Endothelial cell of umbilical vein (primary cell): ENCODE measurements around the gene PUS1. TPM values are rescaled to one million over a fixed set of nuclear protein-coding genes. Genes with fewer than 3 reads are reported as not detected.

ENCODE experiments used
- BruUV-seq: library from RNA; stranded (reverse); fragments of 400-500 nt; replicated peaks from 2 replicates; lab custom pipeline; 2021; lab: Mats Ljungman, UMichigan
- CTCF ChIA-PET: fragments of 300-600, 350-600 bp; sonication (Branson Sonifier 250); formaldehyde crosslinking; loops from one replicate; lab custom pipeline; 2021; ENCODE audit warnings: antibody characterized with exemption, inconsistent platforms; lab: Charles Lee
- POLR2A ChIA-PET: fragments of 300-600, 350-600 bp; sonication (Branson Sonifier 250); formaldehyde crosslinking; loops from one replicate; lab custom pipeline; 2021; ENCODE audit warnings: antibody characterized with exemption, inconsistent platforms; lab: Charles Lee
- DNase-seq: peaks from one replicate; pipeline ENCODE4 v3.0.0-alpha.2; 2011; ENCODE audit warnings: low read depth, low spot score
- FAIRE-seq: peaks from 2 replicates; lab custom pipeline; 2011; peaks lifted over from hg19 to GRCh38; lab: Jason Lieb, UNC
- H2AFZ ChIP-seq: 2 replicates; pipeline ENCODE4 v1.6.0; 2012; ENCODE audit warnings: low read depth, low read length, control low read depth, inconsistent platforms
- H3K27ac ChIP-seq: 2 replicates; pipeline ENCODE4 v1.5.1; 2011; ENCODE audit warnings: low read depth, mild to moderate bottlenecking, control low read depth, low read length, moderate library complexity; ENCODE audit not compliant: insufficient read depth
- H3K27me3 ChIP-seq, 2 experiments: 2 replicates each; pipeline versions ENCODE4 v1.6.0 to v1.6.1; 2011; ENCODE audit warnings: low read length in 2 of 2, mixed read lengths in 1 of 2; ENCODE audit not compliant: control insufficient read depth in 2 of 2, insufficient read depth in 2 of 2
- H3K36me3 ChIP-seq, 2 experiments: 2 replicates in 1 of 2; 3 replicates in 1 of 2; pipeline ENCODE4 v1.5.1; 2011; ENCODE audit warnings: low read length in 2 of 2, mild to moderate bottlenecking in 1 of 2, moderate library complexity in 1 of 2; ENCODE audit not compliant: control insufficient read depth in 2 of 2, insufficient read depth in 2 of 2; ENCODE audit errors: extremely low read depth in 1 of 2
- H3K4me1 ChIP-seq: 3 replicates; pipeline ENCODE4 v1.5.1; 2011; ENCODE audit warnings: mild to moderate bottlenecking, low read length; ENCODE audit not compliant: control insufficient read depth, insufficient read depth; ENCODE audit errors: extremely low read depth
- H3K4me2 ChIP-seq: 2 replicates; pipeline ENCODE4 v1.6.1; 2011; ENCODE audit warnings: low read length, control low read depth, mixed read lengths; ENCODE audit not compliant: insufficient read depth
- H3K4me3 ChIP-seq, 3 experiments: fragments of 200-600 bp in 1 of 3; sonication (generic), shearing (Covaris generic) in 1 of 3; replicated peaks in 1 of 3; 2 replicates each; pipeline ENCODE4 v1.5.1; 2011 to 2016; ENCODE audit warnings: control low read depth in 3 of 3, low read length in 3 of 3, mild to moderate bottlenecking in 2 of 3, inconsistent platforms in 1 of 3, low read depth in 1 of 3, moderate library complexity in 1 of 3; ENCODE audit not compliant: insufficient read depth in 1 of 3
- H3K79me2 ChIP-seq: 2 replicates; pipeline ENCODE4 v1.6.0; 2012; ENCODE audit warnings: low read length, inconsistent platforms; ENCODE audit not compliant: control insufficient read depth, insufficient read depth
- H3K9ac ChIP-seq: replicated peaks from 2 replicates; pipeline ENCODE3; 2011; ENCODE audit warnings: low read length, control low read depth; ENCODE audit not compliant: insufficient read depth; ENCODE audit errors: extremely low read depth
- H3K9me1 ChIP-seq: replicated peaks from 3 replicates; pipeline ENCODE4 v1.6.0; 2011; ENCODE audit warnings: mild to moderate bottlenecking, low read length; ENCODE audit not compliant: control insufficient read depth, insufficient read depth; ENCODE audit errors: extremely low read depth
- H3K9me3 ChIP-seq: replicated peaks from 2 replicates; pipeline ENCODE4 v1.5.1; 2012; ENCODE audit warnings: low read length, inconsistent platforms; ENCODE audit not compliant: control insufficient read depth, insufficient read depth
- H4K20me1 ChIP-seq: replicated peaks from 2 replicates; pipeline ENCODE3; 2011; ENCODE audit warnings: mild to moderate bottlenecking, low read length; ENCODE audit not compliant: control insufficient read depth, insufficient read depth; ENCODE audit errors: extremely low read depth
- CTCF ChIP-seq, 2 donors: IDR thresholded peaks; 1 replicate in 1 of 2; 2 replicates in 1 of 2; pipeline ENCODE4 v1.5.1; 2011; ENCODE audit warnings: low read length in 2 of 2, mild to moderate bottlenecking in 2 of 2, moderate library complexity in 2 of 2, control low read depth in 1 of 2, inconsistent platforms in 1 of 2, low read depth in 1 of 2; ENCODE audit not compliant: insufficient read depth in 1 of 2; ENCODE audit errors: extremely low read depth in 1 of 2
- EZH2 ChIP-seq: IDR thresholded peaks from 2 replicates; pipeline ENCODE4 v1.6.1; 2012; ENCODE audit warnings: borderline replicate concordance, low read depth, mild to moderate bottlenecking, moderate library complexity, low read length, inconsistent platforms; ENCODE audit not compliant: severe bottlenecking
- FOS ChIP-seq: IDR thresholded peaks from 2 replicates; pipeline ENCODE4 v1.6.1; 2011; ENCODE audit warnings: mild to moderate bottlenecking, low read length, moderate library complexity, borderline replicate concordance; ENCODE audit not compliant: insufficient read depth
- GATA2 ChIP-seq: IDR thresholded peaks from 2 replicates; pipeline ENCODE4 v1.7.0; 2011; ENCODE audit warnings: low read depth, mild to moderate bottlenecking, moderate library complexity, mixed read lengths, low read length; ENCODE audit not compliant: insufficient read length, insufficient read depth
- JUN ChIP-seq: IDR thresholded peaks from 2 replicates; pipeline ENCODE4 v1.6.1; 2011; ENCODE audit warnings: borderline replicate concordance, low read depth; ENCODE audit not compliant: insufficient read length, insufficient read depth
- MYC ChIP-seq: IDR thresholded peaks from one replicate; pipeline ENCODE4 v1.6.1; 2011; ENCODE audit warnings: mild to moderate bottlenecking, low read depth, low read length
- POLR2A ChIP-seq: IDR thresholded peaks from 2 replicates; pipeline ENCODE4 v1.6.1; 2012; ENCODE audit warnings: low read depth, mild to moderate bottlenecking, control low read depth, low read length
- POLR2AphosphoS5 ChIP-seq: IDR thresholded peaks from 2 replicates; pipeline ENCODE4 v1.6.1; 2012; ENCODE audit warnings: low read depth, mild to moderate bottlenecking, control low read depth, low read length, moderate library complexity; ENCODE audit not compliant: insufficient read depth
- dilution Hi-C: fragments of 300-500 bp; cut with MboI; formaldehyde crosslinking; loops from one replicate; pipeline ENCODE4 v1.15.0; 2019; ENCODE audit warnings: low sequenced_read_pairs; ENCODE audit not compliant: extremely low pct_ligation_motif_present
- intact Hi-C: fragments of 100-400 bp; cut with micrococcal nuclease; formaldehyde crosslinking; loops from one replicate; pipeline ENCODE4 v1.10.0; 2022
- polyA plus RNA-seq, 4 experiments: library from polyadenylated mRNA; depleted of rRNA in 3 of 4; stranded (reverse) in 3 of 4; unstranded in 1 of 4; fragments of >200 nt; gene quantifications; 2 replicates each; pipeline versions ENCODE4 v1.2.1 to v1.2.3, GENCODE V29; 2011 to 2012; ENCODE audit warnings: missing spikeins in 1 of 4
- total RNA-seq: library from RNA; stranded (reverse); gene quantifications from 2 replicates; pipeline ENCODE4 v1.2.3, GENCODE V29; 2021
- TF ChIP-seq, protein P1 (sequence below): IDR thresholded peaks from 2 replicates; pipeline ENCODE4 v1.6.1; 2011; ENCODE audit not compliant: insufficient read depth, insufficient read length

The PUS1 gene
- total and polyA plus RNA-seq, 2 donors (not counting 3 experiments of a cell fraction or from before 2014, with no cell fraction given): 33.9 to 52.2 TPM

GRCh38 chr12:131983026-131983425 lies 54.0 kb downstream of the PUS1 start:
- H3K4me2 ChIP-seq: no peak overlapping the region
- H3K9me3 ChIP-seq: no peaks in the 10 kb centered on the region
- intact Hi-C loops (no loop called here), dilution Hi-C loops (no loop called here)
- peaks cover 2% of the 10 kb centered on the region for H3K79me2 ChIP-seq
- H3K4me1 ChIP-seq: no peaks in the 10 kb centered on the region
- CTCF ChIA-PET: no interaction called here
- H3K9me1 ChIP-seq: no peaks in the 10 kb centered on the region
- BruUV-seq: no TSS peak
- no peaks in the 10 kb centered on the region for H3K27me3 ChIP-seq
- no peak overlapping the region for H3K27ac ChIP-seq
- H3K36me3 ChIP-seq: peaks cover 15 to 23% of the 10 kb centered on the region in 2 experiments
- H3K4me3 ChIP-seq: no peak overlapping the region
- FAIRE-seq: no peak
- POLR2A ChIA-PET: no interaction called here
- TF ChIP-seq EZH2 (no peak), JUN (no peak), POLR2AphosphoS5 (no peak), FOS (no peak), GATA2 (no peak), CTCF (IDR thresholded peaks at IDR 0.05; ENCODE audit: extremely low read depth in 1 of 2, insufficient read depth in 1 of 2, low read depth in 1 of 2, low read length in 2 of 2) (no peak), POLR2A (no peak), MYC (no peak)
- TF ChIP-seq, protein P1, sequence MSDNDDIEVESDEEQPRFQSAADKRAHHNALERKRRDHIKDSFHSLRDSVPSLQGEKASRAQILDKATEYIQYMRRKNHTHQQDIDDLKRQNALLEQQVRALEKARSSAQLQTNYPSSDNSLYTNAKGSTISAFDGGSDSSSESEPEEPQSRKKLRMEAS: no peak
- H2AFZ ChIP-seq: no peak overlapping the region
- H3K9ac ChIP-seq: no peak overlapping the region
- no peak for DNase-seq
- H4K20me1 ChIP-seq: no peaks in the 10 kb centered on the region
